NCI-H2196 treated with DMSO at 0.1 percent for 48 hours (cell line): ENCODE data around the gene LGALS12.

Experiments used
- DNase-seq: peaks from one replicate; lab custom pipeline; 2025; ENCODE audit not compliant: unreplicated experiment; lab: John Stamatoyannopoulos, UW

The LGALS12 gene

GRCh38 chr11:63505857-63506528 lies at the start of gene LGALS12:
Gene LGALS12 (plus strand): TSS chr11:63506084. CDS start chr11:63506459, 375 bp downstream.
- no peak for DNase-seq

- no peak for DNase-seq
These were observed 46.3 kb upstream of the LGALS12 start for GRCh38 chr11:63459586-63459985.

- DNase-seq: no peak
These were observed 43.7 kb upstream of the LGALS12 start for GRCh38 chr11:63462137-63462536.

- no peak for DNase-seq
These were observed 35.6 kb upstream of the LGALS12 start for GRCh38 chr11:63470311-63470710.

GRCh38 chr11:63472372-63472771 lies 33.5 kb upstream of the LGALS12 start:
- DNase-seq: no peak

GRCh38 chr11:63476618-63477017 lies 29.3 kb upstream of the LGALS12 start:
- no peak for DNase-seq

- DNase-seq: peak; percentile 71
These were observed 27.0 kb upstream of the LGALS12 start for GRCh38 chr11:63478896-63479295.

GRCh38 chr11:63480039-63480438 lies 25.8 kb upstream of the LGALS12 start:
- DNase-seq: no peak

- DNase-seq: no peak
These were observed 20.1 kb upstream of the LGALS12 start for GRCh38 chr11:63485777-63486176.

- DNase-seq: no peak
These were observed 17.1 kb upstream of the LGALS12 start for GRCh38 chr11:63488789-63489188.

- no peak for DNase-seq
These were observed 16.0 kb upstream of the LGALS12 start for GRCh38 chr11:63489879-63490278.

GRCh38 chr11:63490551-63491239 lies 15.2 kb upstream of the LGALS12 start, which contains the start of gene PLAAT5:
Gene PLAAT5 (minus strand): TSS chr11:63491167. CDS start chr11:63491034, 133 bp downstream.
- DNase-seq: no peak

GRCh38 chr11:63491240-63491587 lies 14.7 kb upstream of the LGALS12 start:
- no peak for DNase-seq

GRCh38 chr11:63491636-63492372 lies 14.1 kb upstream of the LGALS12 start:
- DNase-seq: no peak

GRCh38 chr11:63492441-63492840 lies 13.4 kb upstream of the LGALS12 start:
- DNase-seq: no peak

GRCh38 chr11:63493127-63493526 lies 12.8 kb upstream of the LGALS12 start:
- no peak for DNase-seq

- no peak for DNase-seq
These were observed 10.9 kb upstream of the LGALS12 start for GRCh38 chr11:63494975-63495374.

- DNase-seq: no peak
These were observed 6.0 kb upstream of the LGALS12 start for GRCh38 chr11:63499874-63500273.

- no peak for DNase-seq
These were observed 4.6 kb upstream of the LGALS12 start for GRCh38 chr11:63501236-63501635.

GRCh38 chr11:63502252-63502820 lies 3.5 kb upstream of the LGALS12 start:
- no peak for DNase-seq

- no peak for DNase-seq
These were observed 2.4 kb upstream of the LGALS12 start for GRCh38 chr11:63503492-63503891.

- DNase-seq: no peak
These were observed 1.8 kb upstream of the LGALS12 start for GRCh38 chr11:63504054-63504453.
